T-helper 22 cell (primary cell): ENCODE measurements around the gene RTN3.
"Not testable (repeated sequence)": the region's sequence is repeated elsewhere in the genome, so short reads cannot be mapped to it uniquely, and the experiment has no call there.

Experiments used
- DNase-seq: peaks from one replicate; pipeline ENCODE4 v3.0.0-alpha.2; 2020; ENCODE audit warnings: low read depth

Gene RTN3

GRCh38 chr11:63769042-63769713, 87.9 kb downstream of the RTN3 start:
- DNase-seq, result peak; percentile 14

GRCh38 chr11:63769714-63770455, 88.6 kb downstream of the RTN3 start:
- DNase-seq, result no peak

GRCh38 chr11:63770763-63771162, 89.5 kb downstream of the RTN3 start:
- no peak for DNase-seq

GRCh38 chr11:63771741-63772318, 90.5 kb downstream of the RTN3 start:
- not testable (repeated sequence) for DNase-seq

GRCh38 chr11:63775191-63775590, 93.9 kb downstream of the RTN3 start:
- DNase-seq, result no peak

GRCh38 chr11:63779039-63779438, 97.7 kb downstream of the RTN3 start:
- DNase-seq, result no peak

- no peak for DNase-seq
These were observed 101.4 kb downstream of the RTN3 start for GRCh38 chr11:63782749-63783148.

GRCh38 chr11:63783925-63784592, 102.8 kb downstream of the RTN3 start:
- DNase-seq, result no peak

GRCh38 chr11:63785823-63786222, 104.5 kb downstream of the RTN3 start:
- no peak for DNase-seq

GRCh38 chr11:63791495-63792167, 110.3 kb downstream of the RTN3 start:
- DNase-seq, result no peak

GRCh38 chr11:63793161-63793560, 111.9 kb downstream of the RTN3 start:
- no peak for DNase-seq

GRCh38 chr11:63795066-63795465, 113.8 kb downstream of the RTN3 start:
- no peak for DNase-seq

- no peak for DNase-seq
These were observed 119.6 kb downstream of the RTN3 start for GRCh38 chr11:63800921-63801320.

GRCh38 chr11:63802637-63803414, 121.5 kb downstream of the RTN3 start:
- DNase-seq, result no peak

- DNase-seq, result no peak
These were observed 123.0 kb downstream of the RTN3 start for GRCh38 chr11:63804259-63804658.

GRCh38 chr11:63805844-63806415, 124.6 kb downstream of the RTN3 start:
- no peak for DNase-seq
